H1 (cell line): ENCODE results near the gene NFKBIZ. TPM values are rescaled to one million over a fixed set of nuclear protein-coding genes. Genes with fewer than 3 reads are reported as not detected.

Source experiments
- CBX5 ChIP-seq: fragments of 300-800, 300-1000 bp; sonication (generic); IDR thresholded peaks from 2 replicates; pipeline ENCODE4 v1.7.1; 2016; ENCODE audit warnings: antibody characterized with exemption, low read length, low read depth
- CHD7 ChIP-seq: fragments of 300-600 bp; sonication (generic); IDR thresholded peaks from 2 replicates; pipeline ENCODE4 v1.7.1; 2012; ENCODE audit warnings: low read length, moderate library complexity, mild to moderate bottlenecking, inconsistent platforms; ENCODE audit not compliant: insufficient replicate concordance
- CREB1 ChIP-seq: IDR thresholded peaks from 2 replicates; pipeline ENCODE4 v1.6.1; 2012; ENCODE audit warnings: inconsistent platforms
- MAFK ChIP-seq: IDR thresholded peaks from 2 replicates; pipeline ENCODE4 v1.6.1; 2012; ENCODE audit warnings: low read depth, mild to moderate bottlenecking, improper control_type of control experiment, low read length
- SIX5 ChIP-seq: IDR thresholded peaks from 2 replicates; pipeline ENCODE4 v1.6.1; 2011; ENCODE audit warnings: mild to moderate bottlenecking, low read depth, low read length
- polyA plus RNA-seq, 7 experiments: library from polyadenylated mRNA; depleted of rRNA in 3 of 7; stranded (reverse) in 5 of 7; unstranded in 2 of 7; fragments of >200 nt in 5 of 7; fragments of 200-250 nt in 2 of 7; gene quantifications; 1 replicate in 5 of 7; 2 replicates in 1 of 7; 4 replicates in 1 of 7; pipeline versions ENCODE4 v1.2.1 to v1.2.3, GENCODE V29; 2011 to 2013; ENCODE audit warnings: missing spikeins in 2 of 7, mixed read lengths in 2 of 7
- total RNA-seq: library from RNA; stranded (reverse); fragmentation: NEBNext Ultra II Directional; extraction: Animal tissue kit (Norgen Biotek cat#: 25700); gene quantifications from 2 replicates; pipeline ENCODE4 v1.2.1, GENCODE V29; 2021
- TF ChIP-seq, protein P1 (sequence below): IDR thresholded peaks from 2 replicates; pipeline ENCODE4 v1.6.1; 2011; ENCODE audit warnings: low read depth, mild to moderate bottlenecking, low read length; ENCODE audit not compliant: insufficient read depth
- TF ChIP-seq, protein P2 (sequence below): IDR thresholded peaks from 2 replicates; pipeline ENCODE4 v1.6.1; 2012; ENCODE audit warnings: inconsistent platforms

Gene NFKBIZ
- total and polyA plus RNA-seq, 2 of the 8 experiments (the other 6 are each of a cell fraction or from before 2014, with no cell fraction given) = 7.2 to 24.5 TPM

- TF ChIP-seq, protein P1, sequence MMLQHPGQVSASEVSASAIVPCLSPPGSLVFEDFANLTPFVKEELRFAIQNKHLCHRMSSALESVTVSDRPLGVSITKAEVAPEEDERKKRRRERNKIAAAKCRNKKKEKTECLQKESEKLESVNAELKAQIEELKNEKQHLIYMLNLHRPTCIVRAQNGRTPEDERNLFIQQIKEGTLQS = no peak
- TF ChIP-seq SIX5 = no peak
- TF ChIP-seq CHD7 = no peak
- TF ChIP-seq CREB1 = no peak
- no peak for TF ChIP-seq MAFK
- TF ChIP-seq, protein P2, sequence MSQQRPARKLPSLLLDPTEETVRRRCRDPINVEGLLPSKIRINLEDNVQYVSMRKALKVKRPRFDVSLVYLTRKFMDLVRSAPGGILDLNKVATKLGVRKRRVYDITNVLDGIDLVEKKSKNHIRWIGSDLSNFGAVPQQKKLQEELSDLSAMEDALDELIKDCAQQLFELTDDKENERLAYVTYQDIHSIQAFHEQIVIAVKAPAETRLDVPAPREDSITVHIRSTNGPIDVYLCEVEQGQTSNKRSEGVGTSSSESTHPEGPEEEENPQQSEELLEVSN = no peak
- no peak for TF ChIP-seq CBX5
These were observed 25.8 kb upstream of the NFKBIZ start (continued) for GRCh38 chr3:101823525-101823924.
